ENCODE data around the gene GDI2. TPM values are rescaled to one million over a fixed set of nuclear protein-coding genes. Genes with fewer than 3 reads are reported as not detected.

The GDI2 gene
- total RNA-seq, result 549 and 587 TPM in 2 replicates

GRCh38 chr10:5813341-5814109 lies at the start of gene GDI2:
Gene GDI2, minus strand, starts transcription at chr10:5813434. Its CDS starts 176 bp downstream, at chr10:5813258.

Other genes starting within 250 kb of the GDI2 start
- gene ASB13, start 146.8 kb downstream of the GDI2 start, total RNA-seq, result 6.5 and 11.4 TPM in 2 replicates
- gene TASOR2, start 128.6 kb downstream of the GDI2 start, total RNA-seq, result 48.4 and 73.4 TPM in 2 replicates
- gene ANKRD16, start 76.5 kb upstream of the GDI2 start, total RNA-seq, result 5.8 and 8.1 TPM in 2 replicates
- 104 TPM in 2 replicates for gene FBH1, start 76.8 kb upstream of the GDI2 start, total RNA-seq
- 10.7 and 12.3 TPM in 2 replicates for gene IL15RA, start 164.1 kb upstream of the GDI2 start, total RNA-seq
- gene IL2RA, start 248.9 kb upstream of the GDI2 start, total RNA-seq, result not detected in 2 replicates